Measurements from ENCODE around the gene ANKRD13B. TPM values are rescaled to one million over a fixed set of nuclear protein-coding genes. Genes with fewer than 3 reads are reported as not detected.

Gene ANKRD13B
- total RNA-seq, 4 donors from 2014 or later, result 19.0 to 50.1 (median 26.4) TPM

GRCh38 chr17:29582772-29583171, 10.2 kb upstream of the ANKRD13B start:
- H3K4me3 ChIP-seq, result no peak overlapping the region
- WGBS, 2 donors, result 71 to 83% methylated on average over 11 of the region's 13 CpGs
- no peaks in the 10 kb centered on the region for H3K27me3 ChIP-seq
- no peaks in the 10 kb centered on the region for H3K9me3 ChIP-seq
- peak overlapping the region; percentile 58 to 95 (median 86) for H3K27ac ChIP-seq
- DNase-seq (ENCODE audit: low spot score in 2 of 2), result no peak
- TF ChIP-seq EP300 (IDR thresholded peaks at IDR 0.05), result no peak
- no peak for TF ChIP-seq CTCF (IDR thresholded peaks at IDR 0.05)
- no peak for TF ChIP-seq POLR2A (IDR thresholded peaks at IDR 0.05)
- peaks cover 3 to 48% (median 12%) of the 10 kb centered on the region in 3 donors for H3K36me3 ChIP-seq
- H3K4me1 ChIP-seq, result peaks cover 0 to 98% (median 45%) of the 10 kb centered on the region in 4 donors

- H3K27ac ChIP-seq, result peak overlapping the region; percentile 78 to 95 (median 86)
- H3K4me3 ChIP-seq, result no peak overlapping the region
- TF ChIP-seq EP300 (IDR thresholded peaks at IDR 0.05) (no peak), POLR2A (IDR thresholded peaks at IDR 0.05) (no peak), CTCF (IDR thresholded peaks at IDR 0.05) (no peak)
- no peaks in the 10 kb centered on the region for H3K9me3 ChIP-seq
- peaks cover 0 to 98% (median 49%) of the 10 kb centered on the region in 4 donors for H3K4me1 ChIP-seq
- H3K36me3 ChIP-seq, result peaks cover 3 to 40% (median 6%) of the 10 kb centered on the region in 3 donors
- no peaks in the 10 kb centered on the region for H3K27me3 ChIP-seq
- no peak for DNase-seq (ENCODE audit: low spot score in 2 of 2)
- WGBS, 2 donors, result 82 to 83% methylated on average over 13 to 14 of the region's 16 CpGs
Observed at GRCh38 chr17:29583324-29584248, 9.3 kb upstream of the ANKRD13B start.

- peak in 1 of 2 donors; percentile 50 for DNase-seq (ENCODE audit: low spot score in 2 of 2)
- peak; percentile 63 to 84 for TF ChIP-seq EP300 (IDR thresholded peaks at IDR 0.05)
- TF ChIP-seq POLR2A (IDR thresholded peaks at IDR 0.05), result peak in 1 of 2 donors; percentile 40
- TF ChIP-seq CTCF (IDR thresholded peaks at IDR 0.05), result no peak
- peak overlapping the region in 2 of 4 donors; percentile 16 to 37 for H3K4me3 ChIP-seq
- peak overlapping the region; percentile 78 to 95 (median 86) for H3K27ac ChIP-seq
- no peaks in the 10 kb centered on the region for H3K9me3 ChIP-seq
- H3K27me3 ChIP-seq, result no peaks in the 10 kb centered on the region
- peaks cover 3 to 30% (median 6%) of the 10 kb centered on the region in 3 donors for H3K36me3 ChIP-seq
- 19 to 35% methylated on average over 6 to 12 of the region's 12 CpGs for WGBS, 2 donors
- peaks cover 0 to 91% (median 49%) of the 10 kb centered on the region in 4 donors for H3K4me1 ChIP-seq
Observed at GRCh38 chr17:29584452-29585079, 8.4 kb upstream of the ANKRD13B start.

DNA sequence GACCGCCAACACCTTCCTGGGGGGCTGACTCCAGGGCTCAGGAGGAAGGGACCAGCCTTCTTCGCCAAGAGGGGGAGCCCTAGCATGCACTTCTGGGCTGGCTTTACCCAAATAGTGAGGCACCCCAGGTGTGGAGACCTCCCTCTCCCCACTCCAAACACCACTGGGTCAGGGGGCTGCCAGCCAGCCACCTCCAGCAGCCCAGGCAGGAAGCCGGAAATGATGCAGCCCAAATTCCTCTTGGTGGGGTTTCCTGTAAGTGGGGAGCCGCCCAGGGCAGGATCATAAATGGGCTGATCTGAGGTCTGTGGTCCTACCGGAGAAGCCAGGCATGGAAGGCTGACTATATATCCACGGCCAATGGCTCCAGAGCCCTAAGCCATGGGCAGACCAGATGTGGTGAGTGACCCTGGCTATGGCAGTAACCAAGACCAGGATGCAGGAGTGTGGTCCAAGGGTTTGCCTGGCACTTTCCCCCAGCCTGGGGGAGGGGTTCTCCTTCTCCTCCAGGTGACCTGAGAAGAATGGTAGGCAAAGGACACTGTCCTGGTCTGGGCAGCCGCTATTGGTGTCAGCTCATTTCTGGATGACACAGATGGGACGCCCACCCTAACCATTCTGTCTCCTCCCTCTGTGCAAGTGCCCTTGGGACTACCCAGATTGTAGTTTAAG, 7.7 kb upstream of the ANKRD13B start:
- no peak for DNase-seq (ENCODE audit: low spot score in 2 of 2)
- peak overlapping the region in 2 of 4 donors; percentile 16 to 37 for H3K4me3 ChIP-seq
- peak in 2 of 5 experiments; percentile 17 to 23 for TF ChIP-seq CTCF (IDR thresholded peaks at IDR 0.05)
- peak in 1 of 2 donors; percentile 31 for TF ChIP-seq POLR2A (IDR thresholded peaks at IDR 0.05)
- no peak for TF ChIP-seq EP300 (IDR thresholded peaks at IDR 0.05)
- H3K9me3 ChIP-seq, result no peaks in the 10 kb centered on the region
- peaks cover 3 to 26% (median 6%) of the 10 kb centered on the region in 3 donors for H3K36me3 ChIP-seq
- 55 to 56% methylated on average over 8 of the region's 8 CpGs for WGBS, 2 donors
- peak overlapping the region; percentile 78 to 95 (median 86) for H3K27ac ChIP-seq
- H3K27me3 ChIP-seq, result no peaks in the 10 kb centered on the region
- H3K4me1 ChIP-seq, result peaks cover 0 to 91% (median 53%) of the 10 kb centered on the region in 4 donors

Measured in tibial nerve (tissue), 4 donors.